Prostate gland (tissue), 2 donors: ENCODE data around the gene SLFN13.

Source experiments
- CTCF ChIP-seq, 4 experiments: fragments of 200-600 bp in 2 of 4; fragments of 450-650 bp in 2 of 4; sonication (generic) in 2 of 4; IDR thresholded peaks; 1 replicate in 3 of 4; 2 replicates in 1 of 4; pipeline ENCODE4 v1.5.1; 2016 to 2019; ENCODE audit warnings: antibody characterized with exemption in 4 of 4, mild to moderate bottlenecking in 2 of 4, moderate library complexity in 2 of 4
- POLR2AphosphoS5 ChIP-seq: sonication (generic); formaldehyde crosslinking; IDR thresholded peaks from one replicate; pipeline ENCODE4 v1.6.1; 2017; ENCODE audit warnings: antibody characterized with exemption

GRCh38 chr17:35477248-35477647 is 28.7 kb upstream of the SLFN13 start:
- TF ChIP-seq CTCF (IDR thresholded peaks at IDR 0.05) = no peak
- no peak for TF ChIP-seq POLR2AphosphoS5
